Measurements from ENCODE around the gene HRG.

GRCh38 chr3:186719945-186720739, 54.3 kb downstream of the HRG start:
- TF ChIP-seq CTCF (IDR thresholded peaks at IDR 0.05; ENCODE audit: extremely low read depth in 1 of 2, insufficient read depth in 1 of 2, low read depth in 1 of 2, low read length in 2 of 2): no peak
- TF ChIP-seq MYC (IDR thresholded peaks at IDR 0.05; ENCODE audit: low read depth, low read length): no peak
- no peak for TF ChIP-seq POLR2AphosphoS5 (IDR thresholded peaks at IDR 0.05; ENCODE audit: insufficient read depth, low read depth, low read length)
- no peak for TF ChIP-seq EZH2 (IDR thresholded peaks at IDR 0.05; ENCODE audit: borderline replicate concordance, low read depth, low read length, severe bottlenecking)
- TF ChIP-seq POLR2A (IDR thresholded peaks at IDR 0.05; ENCODE audit: low read depth, low read length): no peak

All from endothelial cell of umbilical vein (primary cell).